Measurements from ENCODE around the gene ACAA2. TPM values are rescaled to one million over a fixed set of nuclear protein-coding genes. Genes with fewer than 3 reads are reported as not detected.

Gene ACAA2
- total RNA-seq, 4 donors from 2014 or later: 27.0 to 72.7 (median 35.0) TPM

GRCh38 chr18:49844903-49845302 is 31.6 kb upstream of the ACAA2 start:
- no peak for TF ChIP-seq CTCF (IDR thresholded peaks at IDR 0.05)
- TF ChIP-seq POLR2A (IDR thresholded peaks at IDR 0.05): no peak
- no peak overlapping the region for H3K4me3 ChIP-seq (ENCODE audit: low read depth, poor library complexity, severe bottlenecking)
- intact Hi-C loops (cut with DNase I; ENCODE audit: low total_unique reads): no loop called here
- WGBS, 2 donors: 100% methylated on average over 1 of the region's 1 CpG
- DNase-seq (ENCODE audit: low spot score in 2 of 2): no peak

- intact Hi-C loops (cut with DNase I; ENCODE audit: low total_unique reads): no loop called here
- 75 to 82% methylated on average over 6 of the region's 6 CpGs for WGBS, 2 donors
- TF ChIP-seq POLR2A (IDR thresholded peaks at IDR 0.05) (no peak), CTCF (IDR thresholded peaks at IDR 0.05) (no peak)
- DNase-seq (ENCODE audit: low spot score in 2 of 2): no peak
- no peak overlapping the region for H3K4me3 ChIP-seq (ENCODE audit: low read depth, poor library complexity, severe bottlenecking)
Measured at GRCh38 chr18:49843778-49844625, 30.7 kb upstream of the ACAA2 start.

- intact Hi-C loops (cut with DNase I; ENCODE audit: low total_unique reads): no loop called here
- no peak for DNase-seq (ENCODE audit: low spot score in 2 of 2)
- TF ChIP-seq CTCF (IDR thresholded peaks at IDR 0.05) (no peak), POLR2A (IDR thresholded peaks at IDR 0.05) (no peak)
- H3K4me3 ChIP-seq (ENCODE audit: low read depth, poor library complexity, severe bottlenecking): no peak overlapping the region
- 82 to 91% methylated on average over 10 of the region's 10 CpGs for WGBS, 2 donors
Measured at GRCh38 chr18:49843131-49843530, 29.8 kb upstream of the ACAA2 start.

- no peak for TF ChIP-seq CTCF (IDR thresholded peaks at IDR 0.05)
- no peak for TF ChIP-seq POLR2A (IDR thresholded peaks at IDR 0.05)
- 89 to 92% methylated on average over 3 of the region's 4 CpGs for WGBS, 2 donors
- intact Hi-C loops (cut with DNase I; ENCODE audit: low total_unique reads): no loop called here
- H3K4me3 ChIP-seq (ENCODE audit: low read depth, poor library complexity, severe bottlenecking): no peak overlapping the region
- DNase-seq (ENCODE audit: low spot score in 2 of 2): no peak
Measured at GRCh38 chr18:49842656-49843055, 29.3 kb upstream of the ACAA2 start.

GRCh38 chr18:49841236-49842217 is 28.2 kb upstream of the ACAA2 start:
- 83 to 85% methylated on average over 12 of the region's 12 CpGs for WGBS, 2 donors
- TF ChIP-seq CTCF (IDR thresholded peaks at IDR 0.05) (no peak), POLR2A (IDR thresholded peaks at IDR 0.05) (no peak)
- intact Hi-C loops (cut with DNase I; ENCODE audit: low total_unique reads): no loop called here
- no peak overlapping the region for H3K4me3 ChIP-seq (ENCODE audit: low read depth, poor library complexity, severe bottlenecking)
- no peak for DNase-seq (ENCODE audit: low spot score in 2 of 2)
